ENCODE results near the gene ATXN7L3. TPM values are rescaled to one million over a fixed set of nuclear protein-coding genes. Genes with fewer than 3 reads are reported as not detected.

ATXN7L3 gene
- polyA plus RNA-seq, 1 experiment: 51.6 TPM

GRCh38 chr17:44218344-44219107, 18.8 kb upstream of the ATXN7L3 start:
- TF ChIP-seq, protein P1, sequence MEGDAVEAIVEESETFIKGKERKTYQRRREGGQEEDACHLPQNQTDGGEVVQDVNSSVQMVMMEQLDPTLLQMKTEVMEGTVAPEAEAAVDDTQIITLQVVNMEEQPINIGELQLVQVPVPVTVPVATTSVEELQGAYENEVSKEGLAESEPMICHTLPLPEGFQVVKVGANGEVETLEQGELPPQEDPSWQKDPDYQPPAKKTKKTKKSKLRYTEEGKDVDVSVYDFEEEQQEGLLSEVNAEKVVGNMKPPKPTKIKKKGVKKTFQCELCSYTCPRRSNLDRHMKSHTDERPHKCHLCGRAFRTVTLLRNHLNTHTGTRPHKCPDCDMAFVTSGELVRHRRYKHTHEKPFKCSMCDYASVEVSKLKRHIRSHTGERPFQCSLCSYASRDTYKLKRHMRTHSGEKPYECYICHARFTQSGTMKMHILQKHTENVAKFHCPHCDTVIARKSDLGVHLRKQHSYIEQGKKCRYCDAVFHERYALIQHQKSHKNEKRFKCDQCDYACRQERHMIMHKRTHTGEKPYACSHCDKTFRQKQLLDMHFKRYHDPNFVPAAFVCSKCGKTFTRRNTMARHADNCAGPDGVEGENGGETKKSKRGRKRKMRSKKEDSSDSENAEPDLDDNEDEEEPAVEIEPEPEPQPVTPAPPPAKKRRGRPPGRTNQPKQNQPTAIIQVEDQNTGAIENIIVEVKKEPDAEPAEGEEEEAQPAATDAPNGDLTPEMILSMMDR (IDR thresholded peaks at IDR 0.05; ENCODE audit: low read depth, low read length): peak; percentile 52
- peak overlapping the region; percentile 47 for H3K27ac ChIP-seq (ENCODE audit: low read depth, low read length)
- H3K9me3 ChIP-seq (ENCODE audit: control insufficient read depth, insufficient read depth, low read length): no peaks in the 10 kb centered on the region; the same call in 1 of the 2 replicates
- ChIA-PET POLR2A (interaction anchor here (0.6 to 1.7 kb wide), 7 partner anchors 14 to 1085 kb away, joined by 3 to 8 read pairs (median 4); partner anchors contain the start of genes FAM171A2, GRN and TMUB2), CTCF (interaction anchor here (0.6 to 1.6 kb wide), 5 partner anchors 9 to 493 kb away, joined by 3 to 11 read pairs (median 4); no protein-coding TSS in a partner anchor)
- peak overlapping the region; percentile 83 for H3K4me3 ChIP-seq (ENCODE audit: low read depth, low read length)
- H3K27me3 ChIP-seq (ENCODE audit: control insufficient read depth, insufficient read depth, low read length): no peaks in the 10 kb centered on the region
- peak; percentile 75 for DNase-seq (ENCODE audit: low read depth, low spot score)

- TF ChIP-seq, protein P1 (IDR thresholded peaks at IDR 0.05; ENCODE audit: low read depth, low read length): no peak
- no peak for DNase-seq (ENCODE audit: low read depth, low spot score)
- POLR2A ChIA-PET: interaction anchor here (0.6 to 1.7 kb wide), 7 partner anchors 13 to 1086 kb away, joined by 3 to 8 read pairs (median 4); partner anchors contain the start of genes FAM171A2, GRN and TMUB2
- Histone ChIP-seq H3K27me3 (ENCODE audit: control insufficient read depth, insufficient read depth, low read length) (no peaks in the 10 kb centered on the region), H3K9me3 (ENCODE audit: control insufficient read depth, insufficient read depth, low read length) (no peaks in the 10 kb centered on the region; the same call in 1 of the 2 replicates), H3K4me3 (ENCODE audit: low read depth, low read length) (peak overlapping the region; percentile 72), H3K27ac (ENCODE audit: low read depth, low read length) (peak overlapping the region; percentile 47)
- CTCF ChIA-PET: interaction anchor here (1.0 to 1.6 kb wide), 4 partner anchors 9 to 124 kb away, joined by 3 to 11 read pairs (median 4); no protein-coding TSS in a partner anchor
These were observed 18.2 kb upstream of the ATXN7L3 start for GRCh38 chr17:44217738-44218343.

- Histone ChIP-seq H3K4me3 (ENCODE audit: low read depth, low read length) (no peak overlapping the region), H3K27ac (ENCODE audit: low read depth, low read length) (no peak overlapping the region), H3K27me3 (ENCODE audit: control insufficient read depth, insufficient read depth, low read length) (no peaks in the 10 kb centered on the region), H3K9me3 (ENCODE audit: control insufficient read depth, insufficient read depth, low read length) (no peaks in the 10 kb centered on the region; the same call in 1 of the 2 replicates)
- TF ChIP-seq, protein P1 (IDR thresholded peaks at IDR 0.05; ENCODE audit: low read depth, low read length): no peak
- ChIA-PET CTCF (interaction anchor here (0.8 to 1.0 kb wide), 3 partner anchors 10 to 114 kb away, joined by 3 to 4 read pairs (median 3); no protein-coding TSS in a partner anchor), POLR2A (no interaction called here)
- no peak for DNase-seq (ENCODE audit: low read depth, low spot score)
These were observed 17.0 kb upstream of the ATXN7L3 start for GRCh38 chr17:44216694-44217093.

DNA sequence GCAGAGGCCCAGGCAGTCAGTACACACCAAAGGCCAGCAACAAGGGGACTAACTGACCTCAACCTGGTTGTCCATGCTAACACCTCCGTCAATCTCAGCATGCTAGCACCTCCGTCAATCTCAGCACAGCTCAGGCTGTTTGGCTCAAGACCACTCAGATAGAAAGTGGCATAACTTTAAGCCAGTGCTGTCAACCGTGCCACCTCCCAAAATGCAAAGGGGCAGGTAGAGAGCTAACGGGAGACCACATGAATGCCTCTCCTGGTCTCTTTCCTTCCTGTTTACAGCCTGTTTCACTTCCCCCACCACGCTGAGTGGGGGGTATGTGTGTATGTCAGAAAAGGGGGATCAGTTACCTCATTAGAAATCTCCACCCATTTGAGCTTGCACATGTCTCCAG, 16.5 kb upstream of the ATXN7L3 start:
- POLR2A ChIA-PET: no interaction called here
- TF ChIP-seq, protein P1 (IDR thresholded peaks at IDR 0.05; ENCODE audit: low read depth, low read length): no peak
- H3K27ac ChIP-seq (ENCODE audit: low read depth, low read length): no peak overlapping the region
- DNase-seq (ENCODE audit: low read depth, low spot score): no peak
- H3K27me3 ChIP-seq (ENCODE audit: control insufficient read depth, insufficient read depth, low read length): no peaks in the 10 kb centered on the region
- CTCF ChIA-PET: interaction anchor here (1.0 kb wide), 1 partner anchor 114 kb away, joined by 3 read pairs; no protein-coding TSS in a partner anchor
- H3K4me3 ChIP-seq (ENCODE audit: low read depth, low read length): no peak overlapping the region
- H3K9me3 ChIP-seq (ENCODE audit: control insufficient read depth, insufficient read depth, low read length): no peaks in the 10 kb centered on the region; the same call in 1 of the 2 replicates

All from AG04450 (cell line).